Endothelial cell of umbilical vein (primary cell): ENCODE measurements around the gene FBXO2. TPM values are rescaled to one million over a fixed set of nuclear protein-coding genes. Genes with fewer than 3 reads are reported as not detected.

Experiments used
- BruUV-seq: library from RNA; stranded (reverse); fragments of 400-500 nt; replicated peaks from 2 replicates; lab custom pipeline; 2021; lab: Mats Ljungman, UMichigan
- CTCF ChIA-PET: fragments of 300-600, 350-600 bp; sonication (Branson Sonifier 250); formaldehyde crosslinking; loops from one replicate; lab custom pipeline; 2021; ENCODE audit warnings: antibody characterized with exemption, inconsistent platforms; lab: Charles Lee
- POLR2A ChIA-PET: fragments of 300-600, 350-600 bp; sonication (Branson Sonifier 250); formaldehyde crosslinking; loops from one replicate; lab custom pipeline; 2021; ENCODE audit warnings: antibody characterized with exemption, inconsistent platforms; lab: Charles Lee
- DNase-seq: peaks from one replicate; pipeline ENCODE4 v3.0.0-alpha.2; 2011; ENCODE audit warnings: low read depth, low spot score
- FAIRE-seq: peaks from 2 replicates; lab custom pipeline; 2011; peaks lifted over from hg19 to GRCh38; lab: Jason Lieb, UNC
- H2AFZ ChIP-seq: 2 replicates; pipeline ENCODE4 v1.6.0; 2012; ENCODE audit warnings: low read depth, low read length, control low read depth, inconsistent platforms
- H3K27ac ChIP-seq: 2 replicates; pipeline ENCODE4 v1.5.1; 2011; ENCODE audit warnings: low read depth, mild to moderate bottlenecking, control low read depth, low read length, moderate library complexity; ENCODE audit not compliant: insufficient read depth
- H3K27me3 ChIP-seq, 2 experiments: 2 replicates each; pipeline versions ENCODE4 v1.6.0 to v1.6.1; 2011; ENCODE audit warnings: low read length in 2 of 2, mixed read lengths in 1 of 2; ENCODE audit not compliant: control insufficient read depth in 2 of 2, insufficient read depth in 2 of 2
- H3K36me3 ChIP-seq, 2 experiments: 2 replicates in 1 of 2; 3 replicates in 1 of 2; pipeline ENCODE4 v1.5.1; 2011; ENCODE audit warnings: low read length in 2 of 2, mild to moderate bottlenecking in 1 of 2, moderate library complexity in 1 of 2; ENCODE audit not compliant: control insufficient read depth in 2 of 2, insufficient read depth in 2 of 2; ENCODE audit errors: extremely low read depth in 1 of 2
- H3K4me1 ChIP-seq: 3 replicates; pipeline ENCODE4 v1.5.1; 2011; ENCODE audit warnings: mild to moderate bottlenecking, low read length; ENCODE audit not compliant: control insufficient read depth, insufficient read depth; ENCODE audit errors: extremely low read depth
- H3K4me2 ChIP-seq: 2 replicates; pipeline ENCODE4 v1.6.1; 2011; ENCODE audit warnings: low read length, control low read depth, mixed read lengths; ENCODE audit not compliant: insufficient read depth
- H3K4me3 ChIP-seq, 3 experiments: fragments of 200-600 bp in 1 of 3; sonication (generic), shearing (Covaris generic) in 1 of 3; replicated peaks in 1 of 3; 2 replicates each; pipeline ENCODE4 v1.5.1; 2011 to 2016; ENCODE audit warnings: control low read depth in 3 of 3, low read length in 3 of 3, mild to moderate bottlenecking in 2 of 3, inconsistent platforms in 1 of 3, low read depth in 1 of 3, moderate library complexity in 1 of 3; ENCODE audit not compliant: insufficient read depth in 1 of 3
- H3K79me2 ChIP-seq: 2 replicates; pipeline ENCODE4 v1.6.0; 2012; ENCODE audit warnings: low read length, inconsistent platforms; ENCODE audit not compliant: control insufficient read depth, insufficient read depth
- H3K9ac ChIP-seq: replicated peaks from 2 replicates; pipeline ENCODE3; 2011; ENCODE audit warnings: low read length, control low read depth; ENCODE audit not compliant: insufficient read depth; ENCODE audit errors: extremely low read depth
- H3K9me1 ChIP-seq: replicated peaks from 3 replicates; pipeline ENCODE4 v1.6.0; 2011; ENCODE audit warnings: mild to moderate bottlenecking, low read length; ENCODE audit not compliant: control insufficient read depth, insufficient read depth; ENCODE audit errors: extremely low read depth
- H3K9me3 ChIP-seq: replicated peaks from 2 replicates; pipeline ENCODE4 v1.5.1; 2012; ENCODE audit warnings: low read length, inconsistent platforms; ENCODE audit not compliant: control insufficient read depth, insufficient read depth
- H4K20me1 ChIP-seq: replicated peaks from 2 replicates; pipeline ENCODE3; 2011; ENCODE audit warnings: mild to moderate bottlenecking, low read length; ENCODE audit not compliant: control insufficient read depth, insufficient read depth; ENCODE audit errors: extremely low read depth
- CTCF ChIP-seq, 2 donors: IDR thresholded peaks; 1 replicate in 1 of 2; 2 replicates in 1 of 2; pipeline ENCODE4 v1.5.1; 2011; ENCODE audit warnings: low read length in 2 of 2, mild to moderate bottlenecking in 2 of 2, moderate library complexity in 2 of 2, control low read depth in 1 of 2, inconsistent platforms in 1 of 2, low read depth in 1 of 2; ENCODE audit not compliant: insufficient read depth in 1 of 2; ENCODE audit errors: extremely low read depth in 1 of 2
- EZH2 ChIP-seq: IDR thresholded peaks from 2 replicates; pipeline ENCODE4 v1.6.1; 2012; ENCODE audit warnings: borderline replicate concordance, low read depth, mild to moderate bottlenecking, moderate library complexity, low read length, inconsistent platforms; ENCODE audit not compliant: severe bottlenecking
- FOS ChIP-seq: IDR thresholded peaks from 2 replicates; pipeline ENCODE4 v1.6.1; 2011; ENCODE audit warnings: mild to moderate bottlenecking, low read length, moderate library complexity, borderline replicate concordance; ENCODE audit not compliant: insufficient read depth
- GATA2 ChIP-seq: IDR thresholded peaks from 2 replicates; pipeline ENCODE4 v1.7.0; 2011; ENCODE audit warnings: low read depth, mild to moderate bottlenecking, moderate library complexity, mixed read lengths, low read length; ENCODE audit not compliant: insufficient read length, insufficient read depth
- JUN ChIP-seq: IDR thresholded peaks from 2 replicates; pipeline ENCODE4 v1.6.1; 2011; ENCODE audit warnings: borderline replicate concordance, low read depth; ENCODE audit not compliant: insufficient read length, insufficient read depth
- MYC ChIP-seq: IDR thresholded peaks from one replicate; pipeline ENCODE4 v1.6.1; 2011; ENCODE audit warnings: mild to moderate bottlenecking, low read depth, low read length
- POLR2A ChIP-seq: IDR thresholded peaks from 2 replicates; pipeline ENCODE4 v1.6.1; 2012; ENCODE audit warnings: low read depth, mild to moderate bottlenecking, control low read depth, low read length
- POLR2AphosphoS5 ChIP-seq: IDR thresholded peaks from 2 replicates; pipeline ENCODE4 v1.6.1; 2012; ENCODE audit warnings: low read depth, mild to moderate bottlenecking, control low read depth, low read length, moderate library complexity; ENCODE audit not compliant: insufficient read depth
- dilution Hi-C: fragments of 300-500 bp; cut with MboI; formaldehyde crosslinking; loops from one replicate; pipeline ENCODE4 v1.15.0; 2019; ENCODE audit warnings: low sequenced_read_pairs; ENCODE audit not compliant: extremely low pct_ligation_motif_present
- intact Hi-C: fragments of 100-400 bp; cut with micrococcal nuclease; formaldehyde crosslinking; loops from one replicate; pipeline ENCODE4 v1.10.0; 2022
- polyA plus RNA-seq, 4 experiments: library from polyadenylated mRNA; depleted of rRNA in 3 of 4; stranded (reverse) in 3 of 4; unstranded in 1 of 4; fragments of >200 nt; gene quantifications; 2 replicates each; pipeline versions ENCODE4 v1.2.1 to v1.2.3, GENCODE V29; 2011 to 2012; ENCODE audit warnings: missing spikeins in 1 of 4
- total RNA-seq: library from RNA; stranded (reverse); gene quantifications from 2 replicates; pipeline ENCODE4 v1.2.3, GENCODE V29; 2021
- TF ChIP-seq, protein P1 (sequence below): IDR thresholded peaks from 2 replicates; pipeline ENCODE4 v1.6.1; 2011; ENCODE audit not compliant: insufficient read depth, insufficient read length

The FBXO2 gene
- total and polyA plus RNA-seq, 2 donors (not counting 3 experiments of a cell fraction or from before 2014, with no cell fraction given), result 0.42 to 0.91 TPM

- Histone ChIP-seq H3K79me2 (no peaks in the 10 kb centered on the region), H3K9me3 (no peaks in the 10 kb centered on the region), H4K20me1 (no peaks in the 10 kb centered on the region), H3K36me3 (peaks cover 0 to 3% of the 10 kb centered on the region in 2 experiments), H2AFZ (peak within 1 kb of the TSS; percentile 92), H3K9me1 (no peaks in the 10 kb centered on the region), H3K27me3 (peaks cover 11 to 12% of the 10 kb centered on the region in 2 experiments), H3K4me3 (peak within 1 kb of the TSS; percentile 52 to 97 (median 61)), H3K9ac (peak within 1 kb of the TSS; percentile 62), H3K4me2 (peak within 1 kb of the TSS; percentile 72), H3K27ac (peak within 1 kb of the TSS; percentile 49), H3K4me1 (peaks cover 7% of the 10 kb centered on the region)
- FAIRE-seq, result peak; percentile 87
- TF ChIP-seq CTCF (IDR thresholded peaks at IDR 0.05; ENCODE audit: extremely low read depth in 1 of 2, insufficient read depth in 1 of 2, low read depth in 1 of 2, low read length in 2 of 2), result no peak
- peak; percentile 68 for TF ChIP-seq POLR2A
- peak; percentile 39 for TF ChIP-seq EZH2
- no peak for TF ChIP-seq FOS
- TF ChIP-seq, protein P1, sequence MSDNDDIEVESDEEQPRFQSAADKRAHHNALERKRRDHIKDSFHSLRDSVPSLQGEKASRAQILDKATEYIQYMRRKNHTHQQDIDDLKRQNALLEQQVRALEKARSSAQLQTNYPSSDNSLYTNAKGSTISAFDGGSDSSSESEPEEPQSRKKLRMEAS, result no peak
- no peak for TF ChIP-seq MYC
- peak; percentile 70 for TF ChIP-seq POLR2AphosphoS5
- TF ChIP-seq GATA2, result no peak
- no peak for TF ChIP-seq JUN
- intact Hi-C loops, result loop anchor here (1.0 to 5.0 kb wide), 5 partner anchors 12 to 301 kb away; partner anchors contain the start of genes FBXO2, FBXO44, FBXO6 and MFN2
- POLR2A ChIA-PET, result interaction anchor here (1.3 kb wide), 1 partner anchor 229 kb away, joined by 3 read pairs; no protein-coding TSS in a partner anchor
- CTCF ChIA-PET, result interaction anchor here (1.2 to 2.7 kb wide), 5 partner anchors 10 to 38 kb away, joined by 3 to 27 read pairs (median 5); partner anchors contain the start of genes DRAXIN and FBXO6
- no TSS peak for BruUV-seq
- dilution Hi-C loops, result no loop called here
- DNase-seq, result peak; percentile 80
These were observed 27.0 kb upstream of the FBXO2 start, which contains the start of gene MAD2L2 for GRCh38 chr1:11681071-11681771. Gene MAD2L2, minus strand, starts transcription at chr1:11681148. Its CDS starts 547 bp downstream, at chr1:11680601.
